ENCODE measurements around the gene AMDHD2. TPM values are rescaled to one million over a fixed set of nuclear protein-coding genes. Genes with fewer than 3 reads are reported as not detected.

AMDHD2 gene
- total RNA-seq, 1 donor from 2014 or later = 25.5 TPM

GRCh38 chr16:2482708-2483534 lies 37.2 kb upstream of the AMDHD2 start:
- Histone ChIP-seq H3K4me3 (peak overlapping the region; percentile 16 to 37), H3K27me3 (no peaks in the 10 kb centered on the region), H3K27ac (peak overlapping the region; percentile 53), H3K9me3 (no peaks in the 10 kb centered on the region), H3K36me3 (no peaks in the 10 kb centered on the region), H3K4me1 (peaks cover 31% of the 10 kb centered on the region)
- intact Hi-C loops (cut with DNase I) = no loop called here
- DNase-seq (ENCODE audit: extremely low spot score in 2 of 2) = no peak
- TF ChIP-seq POLR2A (IDR thresholded peaks at IDR 0.05) (no peak), POLR2AphosphoS5 (IDR thresholded peaks at IDR 0.05; ENCODE audit: insufficient read depth in 1 of 2, low read depth in 1 of 2) (peak; percentile 15 to 49)
- TF ChIP-seq, protein P1, sequence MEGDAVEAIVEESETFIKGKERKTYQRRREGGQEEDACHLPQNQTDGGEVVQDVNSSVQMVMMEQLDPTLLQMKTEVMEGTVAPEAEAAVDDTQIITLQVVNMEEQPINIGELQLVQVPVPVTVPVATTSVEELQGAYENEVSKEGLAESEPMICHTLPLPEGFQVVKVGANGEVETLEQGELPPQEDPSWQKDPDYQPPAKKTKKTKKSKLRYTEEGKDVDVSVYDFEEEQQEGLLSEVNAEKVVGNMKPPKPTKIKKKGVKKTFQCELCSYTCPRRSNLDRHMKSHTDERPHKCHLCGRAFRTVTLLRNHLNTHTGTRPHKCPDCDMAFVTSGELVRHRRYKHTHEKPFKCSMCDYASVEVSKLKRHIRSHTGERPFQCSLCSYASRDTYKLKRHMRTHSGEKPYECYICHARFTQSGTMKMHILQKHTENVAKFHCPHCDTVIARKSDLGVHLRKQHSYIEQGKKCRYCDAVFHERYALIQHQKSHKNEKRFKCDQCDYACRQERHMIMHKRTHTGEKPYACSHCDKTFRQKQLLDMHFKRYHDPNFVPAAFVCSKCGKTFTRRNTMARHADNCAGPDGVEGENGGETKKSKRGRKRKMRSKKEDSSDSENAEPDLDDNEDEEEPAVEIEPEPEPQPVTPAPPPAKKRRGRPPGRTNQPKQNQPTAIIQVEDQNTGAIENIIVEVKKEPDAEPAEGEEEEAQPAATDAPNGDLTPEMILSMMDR (IDR thresholded peaks at IDR 0.05) = no peak

DNA sequence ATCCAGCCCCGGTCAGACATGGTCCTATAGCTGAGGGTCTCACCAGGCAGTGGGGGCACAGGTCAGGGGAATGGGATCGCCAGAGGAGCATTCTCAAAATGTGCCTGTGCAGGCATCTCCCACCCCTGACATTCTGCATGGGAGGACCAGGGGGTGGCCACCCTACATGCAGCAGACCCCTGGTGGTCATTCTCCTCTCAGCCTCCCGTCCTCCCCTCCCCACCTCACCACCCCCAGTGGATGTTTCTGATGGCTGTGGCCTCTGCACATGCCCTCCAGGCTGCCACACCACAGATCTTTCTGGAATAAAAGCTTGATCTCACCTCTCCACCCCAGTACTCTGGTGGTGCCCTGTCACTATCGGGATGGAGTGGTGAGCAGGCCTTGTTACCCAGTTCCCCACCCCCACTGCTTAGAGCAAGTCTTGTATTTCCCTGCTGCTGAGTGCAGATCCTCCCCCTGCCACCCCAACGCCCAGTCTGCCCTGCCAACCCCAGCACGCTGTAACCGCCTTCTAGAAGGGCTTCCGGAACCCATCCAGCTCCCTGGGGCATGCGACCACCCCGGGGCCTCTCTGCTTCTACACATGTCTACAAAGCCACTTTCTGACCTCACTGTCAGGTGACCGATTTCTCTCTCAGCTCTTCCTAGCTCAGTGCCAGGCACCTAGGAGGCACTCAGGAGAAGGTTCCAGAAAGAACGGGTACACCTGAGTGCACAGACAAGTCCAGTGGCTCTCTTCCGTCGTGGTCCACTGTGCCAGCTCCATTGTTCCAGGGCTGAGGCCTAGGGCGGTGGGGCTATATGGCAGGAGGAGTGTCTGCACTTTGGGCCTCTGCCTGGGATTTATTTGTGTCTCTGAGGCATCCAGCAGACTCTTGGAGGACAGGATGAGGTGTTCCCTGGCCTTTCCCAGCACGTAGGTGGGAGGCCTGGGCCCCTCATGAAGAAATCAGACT lies 36.0 kb upstream of the AMDHD2 start:
- Histone ChIP-seq H3K4me3 (no peak overlapping the region), H3K27me3 (no peaks in the 10 kb centered on the region), H3K36me3 (no peaks in the 10 kb centered on the region), H3K4me1 (peaks cover 31% of the 10 kb centered on the region), H3K9me3 (no peaks in the 10 kb centered on the region), H3K27ac (no peak overlapping the region)
- TF ChIP-seq, protein P1 (IDR thresholded peaks at IDR 0.05) = no peak
- no peak for TF ChIP-seq POLR2AphosphoS5 (IDR thresholded peaks at IDR 0.05; ENCODE audit: insufficient read depth in 1 of 2, low read depth in 1 of 2)
- TF ChIP-seq POLR2A (IDR thresholded peaks at IDR 0.05) = no peak
- no peak for DNase-seq (ENCODE audit: extremely low spot score in 2 of 2)
- intact Hi-C loops (cut with DNase I) = no loop called here

- Histone ChIP-seq H3K27me3 (no peaks in the 10 kb centered on the region), H3K4me1 (peaks cover 31% of the 10 kb centered on the region), H3K27ac (no peak overlapping the region), H3K9me3 (no peaks in the 10 kb centered on the region), H3K4me3 (no peak overlapping the region), H3K36me3 (no peaks in the 10 kb centered on the region)
- no peak for DNase-seq (ENCODE audit: extremely low spot score in 2 of 2)
- TF ChIP-seq POLR2AphosphoS5 (IDR thresholded peaks at IDR 0.05; ENCODE audit: insufficient read depth in 1 of 2, low read depth in 1 of 2) (no peak), POLR2A (IDR thresholded peaks at IDR 0.05) (no peak)
- TF ChIP-seq, protein P1 (IDR thresholded peaks at IDR 0.05) = no peak
- intact Hi-C loops (cut with DNase I) = no loop called here
These were observed 35.2 kb upstream of the AMDHD2 start for GRCh38 chr16:2484898-2485508.

GRCh38 chr16:2485811-2486507 lies 34.2 kb upstream of the AMDHD2 start:
- DNase-seq (ENCODE audit: extremely low spot score in 2 of 2) = no peak
- H3K27me3 ChIP-seq = no peaks in the 10 kb centered on the region
- TF ChIP-seq POLR2AphosphoS5 (IDR thresholded peaks at IDR 0.05; ENCODE audit: insufficient read depth in 1 of 2, low read depth in 1 of 2) = no peak
- TF ChIP-seq, protein P1 (IDR thresholded peaks at IDR 0.05) = no peak
- TF ChIP-seq POLR2A (IDR thresholded peaks at IDR 0.05) = no peak
- no peaks in the 10 kb centered on the region for H3K36me3 ChIP-seq
- peaks cover 30% of the 10 kb centered on the region for H3K4me1 ChIP-seq
- intact Hi-C loops (cut with DNase I) = no loop called here
- H3K9me3 ChIP-seq = no peaks in the 10 kb centered on the region
- no peak overlapping the region for H3K4me3 ChIP-seq
- no peak overlapping the region for H3K27ac ChIP-seq
